HepG2 (cell line): ENCODE measurements around the gene LYPLA2. TPM values are rescaled to one million over a fixed set of nuclear protein-coding genes. Genes with fewer than 3 reads are reported as not detected.

Experiments used
- ATF2 ChIP-seq: sonication (generic); formaldehyde crosslinking; IDR thresholded peaks from 2 replicates; pipeline ENCODE4 v1.4.0; 2020; ENCODE audit warnings: missing genetic modification reagents
- GABPA ChIP-seq, 2 experiments: IDR thresholded peaks; 2 replicates each; pipeline ENCODE4 v1.6.1; 2011 to 2016; ENCODE audit warnings: low read depth in 2 of 2, low read length in 1 of 2, missing biosample characterization in 1 of 2, missing genetic modification characterization in 1 of 2
- GATAD1 ChIP-seq: IDR thresholded peaks from 2 replicates; pipeline ENCODE4 v1.6.1; 2016; ENCODE audit warnings: missing genetic modification reagents, missing compliant biosample characterization
- HIVEP1 ChIP-seq: sonication (generic); formaldehyde crosslinking; IDR thresholded peaks from 2 replicates; pipeline ENCODE4 v1.4.0; 2020; ENCODE audit warnings: mild to moderate bottlenecking, missing genetic modification reagents
- KIAA2018 ChIP-seq: sonication (generic); formaldehyde crosslinking; IDR thresholded peaks from 2 replicates; pipeline ENCODE4 v1.5.0; 2020; ENCODE audit warnings: mild to moderate bottlenecking, missing genetic modification reagents, borderline replicate concordance
- NBN ChIP-seq: fragments of 450-650 bp; conservative IDR thresholded peaks from 2 replicates; pipeline ENCODE4 v1.6.1; 2017
- RXRB ChIP-seq: IDR thresholded peaks from 2 replicates; pipeline ENCODE4 v1.6.1; 2016; ENCODE audit warnings: borderline replicate concordance, missing genetic modification reagents, missing compliant biosample characterization
- SIN3A ChIP-seq: IDR thresholded peaks from 2 replicates; pipeline ENCODE4 v1.6.1; 2011; ENCODE audit warnings: low read depth, mild to moderate bottlenecking, control low read depth, low read length, borderline replicate concordance
- SNAPC2 ChIP-seq: sonication (generic); formaldehyde crosslinking; IDR thresholded peaks from 2 replicates; pipeline ENCODE4 v1.8.1; 2022; ENCODE audit warnings: mild to moderate bottlenecking, missing genetic modification reagents
- TP53 ChIP-seq: sonication (generic); formaldehyde crosslinking; conservative IDR thresholded peaks from 2 replicates; pipeline ENCODE4 v1.4.0; 2020; ENCODE audit warnings: missing genetic modification reagents
- ZFP37 ChIP-seq: sonication (generic); formaldehyde crosslinking; IDR thresholded peaks from 2 replicates; pipeline ENCODE4 v1.4.0; 2020; ENCODE audit warnings: missing genetic modification reagents, borderline replicate concordance
- ZFX ChIP-seq: sonication (generic); formaldehyde crosslinking; IDR thresholded peaks from 2 replicates; pipeline ENCODE4 v1.4.0; 2020; ENCODE audit warnings: mild to moderate bottlenecking, low read depth, missing genetic modification reagents, moderate library complexity
- ZNF143 ChIP-seq: sonication (generic); formaldehyde crosslinking; IDR thresholded peaks from 2 replicates; pipeline ENCODE4 v1.4.0; 2020; ENCODE audit warnings: missing genetic modification reagents
- ZNF597 ChIP-seq: sonication (generic); formaldehyde crosslinking; IDR thresholded peaks from 2 replicates; pipeline ENCODE4 v1.5.0; 2020; ENCODE audit warnings: missing genetic modification reagents
- ZNF674 ChIP-seq: sonication (generic); formaldehyde crosslinking; IDR thresholded peaks from 2 replicates; pipeline ENCODE4 v1.5.0; 2020; ENCODE audit warnings: low read depth, mild to moderate bottlenecking, missing genetic modification reagents
- ZNF709 ChIP-seq: sonication (generic); formaldehyde crosslinking; IDR thresholded peaks from 2 replicates; pipeline ENCODE4 v1.5.0; 2020; ENCODE audit warnings: mild to moderate bottlenecking, missing genetic modification reagents
- polyA plus RNA-seq, 8 experiments: library from polyadenylated mRNA; depleted of rRNA in 3 of 8; stranded (reverse) in 7 of 8; unstranded in 1 of 8; fragments of >200 nt; fragmentation: Illumina TruSeq in 4 of 8; extraction: Trizol in 4 of 8; gene quantifications; 2 replicates each; pipeline versions ENCODE4 v1.2.1 to v1.2.3, GENCODE V29; 2011 to 2016; ENCODE audit warnings: low read depth in 4 of 8, missing spikeins in 1 of 8, mixed read lengths in 1 of 8; ENCODE audit not compliant: insufficient read depth in 1 of 8
- total RNA-seq, 5 experiments: library from RNA; depleted of rRNA; stranded (reverse); fragments of >200 nt; fragmentation: Illumina TruSeq; extraction: Trizol; gene quantifications; 2 replicates each; pipeline ENCODE4 v1.2.3, GENCODE V29; 2016; ENCODE audit warnings: low read depth in 1 of 5

LYPLA2 gene
- total and polyA plus RNA-seq, 2 of the 13 experiments (the other 11 are each of a cell fraction or from before 2014, with no cell fraction given) = 72.1 to 73.2 TPM

- TF ChIP-seq SNAPC2 (0 out of 2 replicates have a peak, but pooled peaks have one; percentile 60), ZNF143 (peak; percentile 13; the same call in 1 of the 2 replicates), ZNF709 (0 out of 2 replicates have a peak, but pooled peaks have one; percentile 37), ATF2 (CRISPR knock-in tag) (peak; percentile 64; the same call in 1 of the 2 replicates), KIAA2018 (no peak), ZFX (CRISPR knock-in tag) (peak; percentile 98), SIN3A (peak; percentile 65; the same call in 1 of the 2 replicates), HIVEP1 (peak; percentile 32; the same call in 1 of the 2 replicates), TP53 (CRISPR knock-in tag) (0 out of 2 replicates have a peak, but pooled peaks have one; percentile 51), NBN (no peak), ZFP37 (CRISPR knock-in tag) (peak; percentile 75; the same call in 1 of the 2 replicates), GATAD1 (peak; percentile 89), RXRB (CRISPR knock-in tag) (no peak), ZNF674 (CRISPR knock-in tag) (0 out of 2 replicates have a peak, but pooled peaks have one; percentile 61), ZNF597 (CRISPR knock-in tag) (0 out of 2 replicates have a peak, but pooled peaks have one; percentile 25), GABPA (IDR thresholded peaks at IDR 0.05; ENCODE audit: low read depth, low read length) (peak; percentile 61), GABPA (CRISPR knock-in tag; IDR thresholded peaks at IDR 0.05; ENCODE audit: low read depth) (peak; percentile 88)
Observed at GRCh38 chr1:23777979-23778814, 12.7 kb upstream of the LYPLA2 start, which contains the start of gene PITHD1 (continued).
